ENCODE results near the gene SLIT1.

Gene SLIT1

GRCh38 chr10:97185326-97186058 lies at the start of gene SLIT1:
Gene SLIT1, minus strand, starts transcription at chr10:97185959. Its CDS starts 285 bp downstream, at chr10:97185674.
- no peak for DNase-seq (ENCODE audit: low read depth)
- no peak for TF ChIP-seq CTCF (IDR thresholded peaks at IDR 0.05; ENCODE audit: insufficient read depth, low read depth, low read length, missing control alignments)
- no peak within 1 kb of the TSS for H3K4me3 ChIP-seq (ENCODE audit: low read length)

DNA sequence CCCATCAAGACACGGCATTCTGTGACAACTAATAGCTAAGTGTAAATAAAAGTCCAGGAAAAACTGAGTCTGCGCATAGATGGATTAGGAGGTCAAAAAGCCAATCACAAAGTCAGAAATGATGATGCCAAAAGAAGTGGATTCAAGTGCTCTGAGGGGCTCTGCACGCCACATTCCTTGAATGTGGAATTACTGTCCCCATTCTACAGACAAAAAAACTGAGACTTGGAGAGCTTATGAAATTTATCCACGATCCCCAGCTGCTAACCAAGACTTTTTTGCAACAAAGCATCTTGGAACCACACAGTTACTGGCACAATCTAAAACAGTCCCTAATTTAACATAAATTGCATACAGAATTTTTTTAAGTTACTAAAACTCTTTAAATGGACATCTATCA lies 49.6 kb upstream of the SLIT1 start:
- DNase-seq (ENCODE audit: low read depth), result no peak
- no peak for TF ChIP-seq CTCF (IDR thresholded peaks at IDR 0.05; ENCODE audit: insufficient read depth, low read depth, low read length, missing control alignments)
- H3K4me3 ChIP-seq (ENCODE audit: low read length), result no peak overlapping the region

DNA sequence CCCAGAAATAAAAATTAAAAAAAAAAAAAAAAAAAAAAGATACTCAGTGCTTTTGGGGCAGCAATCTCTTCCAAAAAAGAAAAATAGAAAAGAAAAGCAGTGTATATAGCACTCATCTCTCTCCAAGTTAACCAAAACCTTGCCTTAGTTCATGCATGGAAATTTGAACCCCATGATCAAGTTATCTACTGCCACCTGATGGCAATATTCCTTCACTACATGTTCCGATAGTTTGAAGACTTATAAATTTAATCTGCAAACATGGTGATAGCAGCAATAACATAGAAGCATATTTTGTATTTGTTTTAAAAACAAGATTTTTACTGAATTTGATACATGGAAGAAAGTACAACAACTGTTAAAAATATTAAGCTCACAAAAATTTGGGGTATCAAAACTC lies 48.6 kb upstream of the SLIT1 start:
- peak; percentile 60 for DNase-seq (ENCODE audit: low read depth)
- TF ChIP-seq CTCF (IDR thresholded peaks at IDR 0.05; ENCODE audit: insufficient read depth, low read depth, low read length, missing control alignments), result peak; percentile 56
- H3K4me3 ChIP-seq (ENCODE audit: low read length), result no peak overlapping the region

DNA sequence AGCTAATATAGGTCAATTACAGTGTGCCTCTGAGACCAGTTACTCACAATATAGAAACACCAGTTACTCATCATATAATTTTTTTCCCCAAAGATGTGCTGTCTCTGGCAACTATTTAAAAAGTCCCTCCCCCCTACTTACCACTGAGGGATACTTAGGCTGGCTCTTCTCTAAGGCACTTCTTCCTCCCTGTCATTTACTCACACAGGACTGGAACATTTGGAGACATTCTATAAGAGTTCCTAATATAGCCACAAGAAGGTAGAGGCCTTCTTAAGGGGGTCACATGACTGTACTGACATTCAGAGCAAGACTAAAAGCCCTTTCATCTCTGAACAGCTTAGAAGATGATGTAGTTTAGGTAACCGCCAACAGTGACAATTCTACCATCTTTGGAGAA lies 44.4 kb upstream of the SLIT1 start:
- no peak overlapping the region for H3K4me3 ChIP-seq (ENCODE audit: low read length)
- no peak for TF ChIP-seq CTCF (IDR thresholded peaks at IDR 0.05; ENCODE audit: insufficient read depth, low read depth, low read length, missing control alignments)
- peak; percentile 7 for DNase-seq (ENCODE audit: low read depth)

GRCh38 chr10:97229322-97230015 lies 43.7 kb upstream of the SLIT1 start:
- no peak for TF ChIP-seq CTCF (IDR thresholded peaks at IDR 0.05; ENCODE audit: insufficient read depth, low read depth, low read length, missing control alignments)

GRCh38 chr10:97228775-97229157 lies 43.0 kb upstream of the SLIT1 start:
- DNase-seq (ENCODE audit: low read depth), result no peak
- TF ChIP-seq CTCF (IDR thresholded peaks at IDR 0.05; ENCODE audit: insufficient read depth, low read depth, low read length, missing control alignments), result no peak
- no peak overlapping the region for H3K4me3 ChIP-seq (ENCODE audit: low read length)

More at GRCh38 chr10:97229322-97230015, 43.7 kb upstream of the SLIT1 start:
- no peak overlapping the region for H3K4me3 ChIP-seq (ENCODE audit: low read length)
- peak; percentile 65 for DNase-seq (ENCODE audit: low read depth)

Measured in epithelial cell of esophagus (primary cell).